ENCODE measurements around the gene CCNB2. TPM values are rescaled to one million over a fixed set of nuclear protein-coding genes. Genes with fewer than 3 reads are reported as not detected.

CCNB2 gene
- total and polyA plus RNA-seq, 8 donors, result 3.3 to 70.1 (median 33.8) TPM

DNA sequence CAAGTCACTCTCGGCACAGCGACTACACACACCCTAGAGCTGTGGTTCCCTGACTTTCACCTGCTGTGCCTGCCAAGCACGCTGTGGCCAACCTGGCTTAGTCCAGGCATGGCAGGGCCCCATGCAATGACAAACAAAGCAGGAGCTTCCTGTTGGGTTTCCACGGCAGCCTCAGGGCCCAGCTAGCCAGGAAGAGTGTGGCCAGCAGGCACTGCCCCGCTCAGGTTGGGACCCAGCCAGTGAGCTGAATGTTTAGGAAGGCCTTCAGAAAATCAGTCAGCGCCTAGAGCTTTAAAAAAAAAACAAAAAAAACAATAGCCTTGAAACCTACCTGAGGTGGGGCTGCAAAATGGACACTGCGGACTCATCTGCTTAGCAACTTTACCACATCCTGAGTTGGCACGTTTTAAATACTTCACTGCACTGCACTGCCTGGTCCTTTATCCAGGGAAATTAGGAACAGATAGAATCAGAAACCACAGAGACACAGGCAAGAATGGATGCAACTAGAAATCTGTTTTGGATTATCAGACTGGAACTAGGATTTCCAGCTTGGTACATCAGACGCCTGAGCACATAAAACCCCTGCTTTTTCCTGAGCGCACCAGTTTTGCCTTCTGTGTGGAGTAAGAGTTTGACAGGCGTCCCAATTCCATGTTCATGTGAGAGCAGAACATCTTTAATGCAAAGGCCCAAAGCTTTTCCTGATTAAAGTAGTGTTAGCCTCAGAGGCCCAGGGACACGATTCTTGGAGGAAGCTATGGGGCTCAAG, 65.5 kb downstream of the CCNB2 start:
- Histone ChIP-seq H3K27ac (peak overlapping the region; percentile 70), H3K9me3 (no peaks in the 10 kb centered on the region), H3K27me3 (no peaks in the 10 kb centered on the region), H3K4me1 (peaks cover 9 to 36% of the 10 kb centered on the region in 2 donors), H3K36me3 (peaks cover 0 to 23% of the 10 kb centered on the region in 2 donors), H3K4me3 (no peak overlapping the region)
- ATAC-seq, result peak; percentile 9
- TF ChIP-seq, protein P1, sequence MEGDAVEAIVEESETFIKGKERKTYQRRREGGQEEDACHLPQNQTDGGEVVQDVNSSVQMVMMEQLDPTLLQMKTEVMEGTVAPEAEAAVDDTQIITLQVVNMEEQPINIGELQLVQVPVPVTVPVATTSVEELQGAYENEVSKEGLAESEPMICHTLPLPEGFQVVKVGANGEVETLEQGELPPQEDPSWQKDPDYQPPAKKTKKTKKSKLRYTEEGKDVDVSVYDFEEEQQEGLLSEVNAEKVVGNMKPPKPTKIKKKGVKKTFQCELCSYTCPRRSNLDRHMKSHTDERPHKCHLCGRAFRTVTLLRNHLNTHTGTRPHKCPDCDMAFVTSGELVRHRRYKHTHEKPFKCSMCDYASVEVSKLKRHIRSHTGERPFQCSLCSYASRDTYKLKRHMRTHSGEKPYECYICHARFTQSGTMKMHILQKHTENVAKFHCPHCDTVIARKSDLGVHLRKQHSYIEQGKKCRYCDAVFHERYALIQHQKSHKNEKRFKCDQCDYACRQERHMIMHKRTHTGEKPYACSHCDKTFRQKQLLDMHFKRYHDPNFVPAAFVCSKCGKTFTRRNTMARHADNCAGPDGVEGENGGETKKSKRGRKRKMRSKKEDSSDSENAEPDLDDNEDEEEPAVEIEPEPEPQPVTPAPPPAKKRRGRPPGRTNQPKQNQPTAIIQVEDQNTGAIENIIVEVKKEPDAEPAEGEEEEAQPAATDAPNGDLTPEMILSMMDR (IDR thresholded peaks at IDR 0.05), result no peak
- intact Hi-C loops (cut with DNase I), result loop anchor here in 1 of 2 donors (10.0 kb wide), 2 partner anchors 74 to 324 kb away; no protein-coding TSS in a partner anchor
- peak in 1 of 4 donors; percentile 47 for DNase-seq

DNA sequence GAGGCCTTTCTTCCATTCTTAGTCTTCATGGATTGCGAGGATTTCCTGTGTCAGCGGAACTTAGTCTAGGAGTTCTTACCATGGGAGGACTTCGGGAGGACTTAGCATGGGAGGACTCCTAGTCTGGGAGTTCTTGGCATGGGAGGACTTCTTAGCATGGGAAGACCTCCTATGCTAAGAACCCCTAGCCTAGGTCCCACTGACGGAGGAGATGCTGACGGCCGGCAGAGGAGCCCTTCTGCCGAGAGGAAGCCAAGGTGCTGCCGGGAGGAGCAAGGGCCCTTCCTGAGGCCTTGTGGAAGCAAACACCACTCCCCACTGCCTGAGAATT, 66.1 kb downstream of the CCNB2 start:
- H3K9me3 ChIP-seq, result no peaks in the 10 kb centered on the region
- H3K27ac ChIP-seq, result no peak overlapping the region
- no peaks in the 10 kb centered on the region for H3K27me3 ChIP-seq
- peaks cover 0 to 23% of the 10 kb centered on the region in 2 donors for H3K36me3 ChIP-seq
- ATAC-seq, result no peak
- no peak for DNase-seq
- intact Hi-C loops (cut with DNase I), result loop anchor here in 1 of 2 donors (10.0 kb wide), 2 partner anchors 74 to 324 kb away; no protein-coding TSS in a partner anchor
- TF ChIP-seq, protein P1 (IDR thresholded peaks at IDR 0.05), result no peak
- H3K4me3 ChIP-seq, result no peak overlapping the region
- peaks cover 4 to 32% of the 10 kb centered on the region in 2 donors for H3K4me1 ChIP-seq

DNA sequence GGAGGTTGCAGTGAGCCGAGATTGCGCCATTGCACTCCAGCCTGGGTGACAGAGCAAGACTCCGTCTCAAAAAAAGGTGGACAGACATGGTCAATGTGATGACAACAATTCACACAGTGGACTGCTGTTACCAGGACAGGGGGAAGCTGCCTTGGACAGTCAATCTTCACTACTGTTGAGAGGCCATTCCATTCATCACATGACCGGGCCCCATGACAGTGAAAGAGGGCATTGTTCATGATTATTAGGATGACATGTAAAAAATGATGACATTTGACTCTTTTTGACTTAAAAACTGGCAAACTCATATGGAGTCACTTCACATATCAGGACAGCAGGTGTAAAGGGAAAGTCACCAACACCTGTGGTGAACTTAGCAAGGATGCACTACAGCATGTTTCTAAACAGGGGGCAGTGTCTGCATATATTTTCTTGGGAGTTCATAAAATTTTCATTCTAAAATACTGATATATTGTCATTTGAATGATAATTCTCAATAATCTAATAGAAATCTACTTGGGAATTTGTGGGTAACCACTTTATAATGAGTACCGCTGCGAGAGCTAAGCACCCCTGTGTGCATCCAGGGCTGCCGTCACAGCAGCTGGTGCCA, 67.4 kb downstream of the CCNB2 start:
- Histone ChIP-seq H3K4me1 (peaks cover 4 to 32% of the 10 kb centered on the region in 2 donors), H3K27ac (no peak overlapping the region), H3K27me3 (no peaks in the 10 kb centered on the region), H3K9me3 (no peaks in the 10 kb centered on the region), H3K36me3 (peaks cover 0 to 23% of the 10 kb centered on the region in 2 donors), H3K4me3 (no peak overlapping the region)
- TF ChIP-seq, protein P1 (IDR thresholded peaks at IDR 0.05), result no peak
- ATAC-seq, result no peak
- DNase-seq, result no peak
- intact Hi-C loops (cut with DNase I), result loop anchor here in 1 of 2 donors (10.0 kb wide), 2 partner anchors 72 to 322 kb away; no protein-coding TSS in a partner anchor

DNA sequence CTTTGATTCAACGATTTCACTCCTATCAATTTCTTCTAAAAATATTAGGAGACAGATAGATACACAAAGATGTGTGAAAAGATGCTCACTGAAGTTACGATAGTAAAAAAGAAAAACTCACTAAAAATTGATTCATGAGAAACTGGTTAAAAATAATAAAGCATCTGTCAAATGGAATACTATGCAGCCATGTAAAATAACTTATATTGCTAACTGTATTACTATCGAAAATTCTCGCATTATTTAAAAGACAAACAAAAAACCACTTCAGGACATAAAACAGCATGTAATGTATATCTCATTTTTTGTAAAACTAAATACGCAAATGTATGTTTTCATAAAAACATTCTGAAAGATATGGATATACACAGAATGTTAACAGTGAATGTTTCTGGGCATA, 68.2 kb downstream of the CCNB2 start:
- Histone ChIP-seq H3K9me3 (no peaks in the 10 kb centered on the region), H3K36me3 (peaks cover 0 to 28% of the 10 kb centered on the region in 2 donors), H3K4me3 (no peak overlapping the region), H3K27me3 (no peaks in the 10 kb centered on the region), H3K27ac (no peak overlapping the region), H3K4me1 (peaks cover 4 to 35% of the 10 kb centered on the region in 2 donors)
- ATAC-seq, result no peak
- intact Hi-C loops (cut with DNase I), result loop anchor here in 1 of 2 donors (10.0 kb wide), 2 partner anchors 72 to 322 kb away; no protein-coding TSS in a partner anchor
- no peak for DNase-seq
- TF ChIP-seq, protein P1 (IDR thresholded peaks at IDR 0.05), result no peak

Measured in left lung (tissue), 10 donors.